Measurements from ENCODE around the gene SLC29A3.

SLC29A3 gene

GRCh38 chr10:71402005-71402404 lies 82.9 kb downstream of the SLC29A3 start:
- H3K4me3 ChIP-seq (ENCODE audit: low read depth, low read length), result no peak overlapping the region

GRCh38 chr10:71404503-71405295 lies 85.6 kb downstream of the SLC29A3 start:
- no peak overlapping the region for H3K4me3 ChIP-seq (ENCODE audit: low read depth, low read length)
- TF ChIP-seq CTCF (IDR thresholded peaks at IDR 0.05; ENCODE audit: borderline replicate concordance, insufficient read depth, low read depth, low read length), result no peak

More at GRCh38 chr10:71402005-71402404, 82.9 kb downstream of the SLC29A3 start:
- TF ChIP-seq CTCF (IDR thresholded peaks at IDR 0.05; ENCODE audit: borderline replicate concordance, insufficient read depth, low read depth, low read length), result no peak

- no peak for TF ChIP-seq CTCF (IDR thresholded peaks at IDR 0.05; ENCODE audit: borderline replicate concordance, insufficient read depth, low read depth, low read length)
- H3K4me3 ChIP-seq (ENCODE audit: low read depth, low read length), result no peak overlapping the region
Observed at GRCh38 chr10:71406878-71407277, 87.8 kb downstream of the SLC29A3 start.

- TF ChIP-seq CTCF (IDR thresholded peaks at IDR 0.05; ENCODE audit: borderline replicate concordance, insufficient read depth, low read depth, low read length), result no peak
- no peak overlapping the region for H3K4me3 ChIP-seq (ENCODE audit: low read depth, low read length)
Observed at GRCh38 chr10:71408436-71409225, 89.6 kb downstream of the SLC29A3 start.

- TF ChIP-seq CTCF (IDR thresholded peaks at IDR 0.05; ENCODE audit: borderline replicate concordance, insufficient read depth, low read depth, low read length), result no peak
Observed at GRCh38 chr10:71409516-71410104, 90.6 kb downstream of the SLC29A3 start.

More at GRCh38 chr10:71409516-71410104, 90.6 kb downstream of the SLC29A3 start:
- H3K4me3 ChIP-seq (ENCODE audit: low read depth, low read length), result no peak overlapping the region

Data from GM12875 (cell line).